Neural progenitor cell (in vitro differentiated cells): ENCODE measurements around the gene SPECC1L.

Experiments used
- CTCF ChIP-seq: fragments of 200-600 bp; sonication (generic); IDR thresholded peaks from 2 replicates; pipeline ENCODE4 v1.5.1; 2017; ENCODE audit warnings: antibody characterized with exemption, mild to moderate bottlenecking
- EZH2 ChIP-seq: fragments of 200-600 bp; sonication (generic); IDR thresholded peaks from 2 replicates; pipeline ENCODE4 v1.6.1; 2017; ENCODE audit warnings: antibody characterized with exemption, mild to moderate bottlenecking, moderate library complexity
- EZH2phosphoT487 ChIP-seq: fragments of 200-600 bp; sonication (generic); IDR thresholded peaks from 2 replicates; pipeline ENCODE4 v1.6.1; 2017; ENCODE audit warnings: antibody characterized with exemption

GRCh38 chr22:24285245-24285644 is 14.6 kb downstream of the SPECC1L start:
- no peak for TF ChIP-seq CTCF
- TF ChIP-seq EZH2 = no peak
- no peak for TF ChIP-seq EZH2phosphoT487
